DOHH2 (cell line): Measurements from ENCODE around the gene PPP2R5A.

ENCODE experiments used
- CTCF ChIP-seq: fragments of 200-600 bp; sonication (generic); IDR thresholded peaks from one replicate; pipeline ENCODE4 v1.5.1; 2014; ENCODE audit warnings: antibody characterized with exemption, mild to moderate bottlenecking, low read depth, low read length; ENCODE audit not compliant: poor library complexity, severe bottlenecking
- EZH2phosphoT487 ChIP-seq: fragments of 200-600 bp; sonication (generic); IDR thresholded peaks from 2 replicates; pipeline ENCODE4 v1.6.1; 2017; ENCODE audit warnings: borderline replicate concordance, mild to moderate bottlenecking, antibody characterized with exemption, low read length, moderate library complexity, mixed read lengths

DNA sequence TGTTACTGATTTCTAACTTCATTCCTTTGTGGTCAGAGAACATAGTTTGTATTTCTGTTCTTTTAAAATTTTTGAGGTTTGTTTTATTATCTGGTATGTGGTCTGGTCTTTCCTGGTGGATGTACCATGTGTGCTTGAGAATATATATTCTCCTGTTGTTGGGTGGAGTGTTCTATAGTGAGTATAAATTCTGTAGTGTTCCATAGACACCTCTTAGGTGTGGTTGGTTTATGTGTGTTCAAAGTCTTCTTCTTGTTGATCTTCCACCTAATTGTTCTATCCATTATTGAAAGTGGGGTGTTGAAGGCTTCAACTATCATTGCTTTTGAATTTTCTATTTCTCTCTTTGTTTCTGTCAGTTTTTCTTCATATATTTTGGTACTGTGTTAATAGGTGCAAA lies 20.1 kb downstream of the PPP2R5A start:
- TF ChIP-seq CTCF (no peak), EZH2phosphoT487 (no peak)
